Fibroblast of the aortic adventitia (primary cell): Measurements from ENCODE around the gene ZNF205. TPM values are rescaled to one million over a fixed set of nuclear protein-coding genes. Genes with fewer than 3 reads are reported as not detected.

Experiments
- DNase-seq: peaks from one replicate; pipeline ENCODE4 v3.0.0-alpha.2; 2010; ENCODE audit warnings: low read depth
- H3K4me3 ChIP-seq: 2 replicates; pipeline ENCODE4 v1.5.1; 2011; ENCODE audit warnings: low read depth, mild to moderate bottlenecking, control low read depth, low read length, moderate library complexity
- total RNA-seq: library from RNA; depleted of rRNA; stranded (reverse); fragments of >200 nt; gene quantifications from 2 replicates; pipeline ENCODE4 v1.2.3, GENCODE V29; 2012; ENCODE audit warnings: low replicate concordance
- TF ChIP-seq, protein P1 (sequence below): IDR thresholded peaks from 2 replicates; pipeline ENCODE4 v1.5.1; 2011; ENCODE audit warnings: mild to moderate bottlenecking, low read length, control low read depth, inconsistent platforms; ENCODE audit not compliant: insufficient read depth

Gene ZNF205
- total RNA-seq, 1 donor = 14.7 TPM

DNA sequence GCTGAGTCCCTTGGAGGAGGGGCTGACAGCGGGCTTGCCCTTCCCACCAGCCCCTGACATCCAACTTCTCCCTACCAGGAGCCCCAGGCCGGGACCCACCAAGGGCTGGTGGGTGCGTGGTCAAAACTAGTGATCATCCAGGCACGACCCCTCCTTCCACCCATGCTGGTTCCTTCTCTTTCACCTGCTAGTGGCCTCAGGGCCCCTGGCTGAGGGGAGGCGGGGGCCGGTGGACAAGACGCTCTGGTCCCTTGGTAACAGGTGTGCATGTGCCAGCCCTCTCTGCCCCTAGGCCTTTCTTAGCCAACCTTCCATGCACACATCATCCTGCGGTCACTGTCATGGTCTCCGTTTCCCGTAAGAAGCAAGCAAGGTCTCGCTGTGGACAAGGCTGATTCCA lies 30.8 kb downstream of the ZNF205 start:
- no peak for DNase-seq
- H3K4me3 ChIP-seq = no peak overlapping the region
- TF ChIP-seq, protein P1, sequence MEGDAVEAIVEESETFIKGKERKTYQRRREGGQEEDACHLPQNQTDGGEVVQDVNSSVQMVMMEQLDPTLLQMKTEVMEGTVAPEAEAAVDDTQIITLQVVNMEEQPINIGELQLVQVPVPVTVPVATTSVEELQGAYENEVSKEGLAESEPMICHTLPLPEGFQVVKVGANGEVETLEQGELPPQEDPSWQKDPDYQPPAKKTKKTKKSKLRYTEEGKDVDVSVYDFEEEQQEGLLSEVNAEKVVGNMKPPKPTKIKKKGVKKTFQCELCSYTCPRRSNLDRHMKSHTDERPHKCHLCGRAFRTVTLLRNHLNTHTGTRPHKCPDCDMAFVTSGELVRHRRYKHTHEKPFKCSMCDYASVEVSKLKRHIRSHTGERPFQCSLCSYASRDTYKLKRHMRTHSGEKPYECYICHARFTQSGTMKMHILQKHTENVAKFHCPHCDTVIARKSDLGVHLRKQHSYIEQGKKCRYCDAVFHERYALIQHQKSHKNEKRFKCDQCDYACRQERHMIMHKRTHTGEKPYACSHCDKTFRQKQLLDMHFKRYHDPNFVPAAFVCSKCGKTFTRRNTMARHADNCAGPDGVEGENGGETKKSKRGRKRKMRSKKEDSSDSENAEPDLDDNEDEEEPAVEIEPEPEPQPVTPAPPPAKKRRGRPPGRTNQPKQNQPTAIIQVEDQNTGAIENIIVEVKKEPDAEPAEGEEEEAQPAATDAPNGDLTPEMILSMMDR = no peak

DNA sequence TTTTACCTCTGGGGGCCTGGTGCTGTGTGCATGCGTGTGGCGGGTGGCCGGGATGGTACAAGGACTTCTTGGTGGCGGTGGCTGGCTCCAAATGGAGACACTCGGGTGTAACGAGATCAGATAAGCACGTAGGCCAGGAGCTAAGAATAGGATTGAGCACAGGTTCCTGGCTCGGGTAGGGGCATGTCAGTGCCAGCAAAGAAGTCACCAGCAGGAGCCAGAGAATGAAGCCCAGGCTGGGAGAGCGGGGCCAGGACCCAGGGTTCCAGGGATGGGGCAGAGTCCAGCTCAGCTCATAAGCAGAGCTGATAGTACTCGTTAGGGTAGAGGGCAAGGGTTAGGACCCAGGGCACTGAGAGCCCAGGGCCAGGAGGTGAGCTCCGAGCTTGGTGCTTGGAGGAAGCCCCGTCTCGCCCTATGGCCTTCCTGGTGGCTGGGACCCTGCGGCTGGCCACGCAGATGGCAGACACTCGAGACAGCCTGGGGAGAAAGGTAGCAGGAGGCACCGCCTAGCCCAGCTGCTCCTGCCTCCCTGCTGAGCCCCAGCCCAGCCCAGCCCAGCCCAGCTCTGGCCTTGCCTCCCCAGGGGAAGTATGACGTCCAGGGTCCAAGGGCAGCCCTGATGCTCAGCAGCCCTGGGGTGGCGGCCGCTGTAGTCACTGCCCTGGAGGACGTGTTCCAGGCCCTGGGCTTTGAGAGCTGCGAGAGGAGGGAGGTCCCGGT lies 31.4 kb downstream of the ZNF205 start:
- TF ChIP-seq, protein P1 = no peak
- no peak for DNase-seq
- H3K4me3 ChIP-seq = no peak overlapping the region

DNA sequence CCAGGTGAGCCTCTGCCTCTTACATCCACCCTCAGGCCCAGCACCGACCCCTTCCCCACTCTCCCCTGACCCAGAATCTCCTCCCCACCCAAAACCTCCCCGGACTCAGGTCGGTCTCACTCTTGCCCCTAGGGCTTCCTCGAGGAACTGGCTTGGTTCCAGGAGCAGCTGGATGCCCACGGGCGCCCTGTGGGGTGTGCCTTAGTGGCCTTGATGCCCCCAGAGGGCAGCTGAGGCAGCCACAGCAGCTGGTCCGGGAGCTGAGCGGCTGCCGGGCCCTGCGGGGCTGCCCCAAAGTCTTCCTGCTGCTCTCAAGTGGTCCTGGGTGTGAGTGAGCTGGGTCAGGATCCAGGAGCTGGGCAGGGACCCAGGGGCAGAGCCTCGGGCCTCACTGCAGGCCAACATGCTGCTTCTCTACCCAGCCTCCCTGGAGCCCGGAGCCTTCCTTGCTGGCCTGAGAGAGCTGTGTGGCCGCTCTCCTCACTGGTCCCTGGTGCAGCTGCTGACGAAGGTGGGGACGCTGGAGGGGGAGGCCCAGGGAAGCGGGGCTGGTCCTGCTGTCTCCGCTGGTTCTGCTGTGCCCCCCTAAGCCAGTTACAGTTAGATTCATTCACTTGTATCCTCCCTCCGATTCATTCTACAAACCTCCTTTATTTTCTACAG lies 32.1 kb downstream of the ZNF205 start:
- H3K4me3 ChIP-seq = no peak overlapping the region
- TF ChIP-seq, protein P1 = no peak
- DNase-seq = no peak

DNA sequence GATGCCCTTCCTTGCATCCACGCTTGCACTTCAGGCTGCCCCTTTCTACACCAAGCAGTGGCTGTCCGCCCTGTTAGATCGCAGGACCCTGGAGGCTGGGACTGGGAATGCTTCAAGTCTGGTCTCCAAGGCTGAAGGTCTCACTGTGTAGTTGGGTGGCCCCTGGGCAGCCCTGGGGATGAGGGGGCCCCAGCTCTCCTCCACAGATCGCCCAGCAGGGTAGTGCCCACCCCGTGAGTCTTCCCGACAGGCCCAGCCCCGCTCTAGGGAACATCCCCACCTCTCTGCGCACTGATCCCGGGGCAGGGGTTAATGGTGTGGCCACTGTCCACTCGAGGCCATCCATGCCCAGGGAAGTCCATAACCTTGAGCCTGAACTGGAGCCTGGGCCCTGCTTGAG lies 32.8 kb downstream of the ZNF205 start:
- no peak for DNase-seq
- TF ChIP-seq, protein P1 = no peak
- H3K4me3 ChIP-seq = no peak overlapping the region

DNA sequence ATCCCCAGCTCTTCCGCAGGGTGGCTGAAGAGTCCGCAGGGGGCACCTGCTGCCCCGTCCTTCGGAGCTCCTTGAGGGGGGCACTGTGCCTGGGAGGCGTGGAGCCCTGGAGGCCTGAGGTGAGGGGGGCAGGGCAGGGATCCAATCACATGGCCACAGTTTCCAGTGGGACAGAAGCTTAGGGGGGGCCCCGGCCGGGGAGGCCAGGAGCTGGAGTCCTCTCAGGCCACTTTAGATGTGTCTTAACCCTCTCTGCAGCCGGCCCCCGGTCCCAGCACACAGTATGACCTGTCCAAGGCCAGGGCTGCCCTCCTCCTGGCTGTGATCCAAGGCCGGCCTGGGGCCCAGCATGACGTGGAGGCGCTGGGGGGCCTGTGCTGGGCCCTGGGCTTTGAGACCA lies 33.3 kb downstream of the ZNF205 start:
- TF ChIP-seq, protein P1 = no peak
- H3K4me3 ChIP-seq = no peak overlapping the region
- DNase-seq = no peak

DNA sequence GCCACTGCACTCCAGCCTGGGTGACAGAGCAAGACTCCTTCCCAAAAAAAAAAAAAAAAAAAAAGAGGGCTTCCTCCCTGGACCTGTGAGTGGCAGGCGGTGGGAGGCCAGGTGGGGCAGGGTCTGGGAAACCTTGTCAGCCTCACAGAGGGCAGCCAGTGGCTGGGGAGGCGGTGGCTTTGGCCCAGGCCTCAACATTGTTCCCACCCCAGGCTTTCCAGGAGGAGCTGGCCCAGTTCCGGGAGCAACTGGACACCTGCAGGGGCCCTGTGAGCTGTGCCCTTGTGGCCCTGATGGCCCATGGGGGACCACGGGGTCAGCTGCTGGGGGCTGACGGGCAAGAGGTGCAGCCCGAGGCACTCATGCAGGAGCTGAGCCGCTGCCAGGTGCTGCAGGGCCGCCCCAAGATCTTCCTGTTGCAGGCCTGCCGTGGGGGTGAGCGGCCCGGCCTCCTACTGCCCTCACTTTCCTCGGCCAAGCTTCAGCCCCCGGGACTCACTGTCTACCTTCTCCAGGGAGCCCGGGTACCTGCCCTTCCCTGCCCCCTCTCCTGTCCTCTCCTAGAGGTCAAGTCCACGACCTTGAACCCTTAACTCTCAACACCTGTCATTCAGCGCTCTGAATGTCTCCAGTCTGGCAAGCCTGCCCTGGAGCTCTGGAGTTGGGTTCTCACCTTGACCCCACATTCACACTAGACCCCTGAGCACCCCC lies 34.8 kb downstream of the ZNF205 start:
- no peak overlapping the region for H3K4me3 ChIP-seq
- no peak for DNase-seq
- TF ChIP-seq, protein P1 = no peak
